GM10248 (cell line): ENCODE results near the gene PLK1.
A peak's percentile ranks its signal among the peaks of the same experiment; 100 is the strongest.
"Not testable (repeated sequence)": the region's sequence is repeated elsewhere in the genome, so short reads cannot be mapped to it uniquely, and the experiment has no call there.

Experiments
- CTCF ChIA-PET: fragments of 300-600 bp; sonication (Branson Sonifier 250); formaldehyde crosslinking; extraction: SDS; loops from one replicate; lab custom pipeline; 2021; ENCODE audit warnings: antibody characterized with exemption; lab: Yijun Ruan, JAX
- POLR2A ChIA-PET: fragments of 350-650 bp; sonication (Branson Sonifier 250); formaldehyde crosslinking; extraction: SDS; loops from one replicate; lab custom pipeline; 2020; ENCODE audit warnings: antibody characterized with exemption; lab: Yijun Ruan, JAX
- DNase-seq: peaks from one replicate; pipeline ENCODE4 v3.0.0; 2012; ENCODE audit errors: extremely low spot score
- CTCF ChIP-seq: IDR thresholded peaks from 2 replicates; pipeline ENCODE4 v1.5.1; 2012; ENCODE audit warnings: mild to moderate bottlenecking, low read depth; ENCODE audit errors: extremely low read depth, missing control alignments, control extremely low read depth

PLK1 gene

DNA sequence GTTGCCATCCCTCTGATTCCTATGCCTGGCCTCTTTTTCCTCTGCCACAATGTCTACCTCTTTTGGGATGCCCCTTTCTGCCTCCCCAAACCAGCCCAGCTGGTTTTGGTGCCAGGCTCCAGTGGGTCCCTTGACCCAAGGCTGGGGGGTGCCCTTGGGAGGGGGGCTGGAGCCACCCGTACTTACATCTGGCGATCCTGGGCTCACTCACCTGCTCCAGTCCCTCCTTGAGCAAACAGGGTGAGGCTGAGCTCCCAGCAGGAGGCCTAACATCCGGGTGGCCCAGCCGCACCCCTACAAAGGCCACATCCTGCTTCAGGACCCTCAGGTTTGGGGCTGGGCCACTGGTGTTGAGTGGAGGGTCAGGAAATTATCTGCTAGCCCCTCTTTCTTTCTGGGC, 33.1 kb downstream of the PLK1 start:
- CTCF ChIA-PET, result interaction anchor here (1.3 kb wide), 1 partner anchor 13 kb away, joined by 3 read pairs; no protein-coding TSS in a partner anchor
- no peak for DNase-seq
- POLR2A ChIA-PET, result no interaction called here
- TF ChIP-seq CTCF, result no peak

DNA sequence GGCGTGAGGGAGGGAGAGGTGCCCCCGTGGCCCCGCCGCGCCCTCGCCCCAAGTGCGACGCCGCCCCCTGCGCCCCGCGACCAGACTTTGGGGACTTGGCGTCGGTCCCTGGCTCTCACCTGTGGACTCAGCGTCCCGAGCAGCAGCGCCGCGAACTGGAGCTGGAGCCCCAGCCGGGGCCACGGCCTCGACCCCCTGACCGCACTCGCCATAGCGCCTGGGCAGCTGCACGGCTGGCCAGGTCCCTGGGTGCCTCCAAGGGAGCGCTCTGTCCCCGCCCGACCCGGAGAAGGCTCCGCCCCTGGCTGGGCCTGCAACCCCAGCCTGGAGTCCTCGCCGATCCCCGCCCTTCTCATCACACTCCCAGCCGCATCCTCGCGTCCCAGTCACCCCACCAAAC, 34.3 kb downstream of the PLK1 start, which contains the start of gene ERN2:
ERN2 (minus strand) TSS at position 247 of the 400 bp plus-strand sequence; CDS start at position 212, 35 bp downstream.
- TF ChIP-seq CTCF, result no peak
- CTCF ChIA-PET, result no interaction called here
- POLR2A ChIA-PET, result no interaction called here
- DNase-seq, result peak; percentile 11

DNA sequence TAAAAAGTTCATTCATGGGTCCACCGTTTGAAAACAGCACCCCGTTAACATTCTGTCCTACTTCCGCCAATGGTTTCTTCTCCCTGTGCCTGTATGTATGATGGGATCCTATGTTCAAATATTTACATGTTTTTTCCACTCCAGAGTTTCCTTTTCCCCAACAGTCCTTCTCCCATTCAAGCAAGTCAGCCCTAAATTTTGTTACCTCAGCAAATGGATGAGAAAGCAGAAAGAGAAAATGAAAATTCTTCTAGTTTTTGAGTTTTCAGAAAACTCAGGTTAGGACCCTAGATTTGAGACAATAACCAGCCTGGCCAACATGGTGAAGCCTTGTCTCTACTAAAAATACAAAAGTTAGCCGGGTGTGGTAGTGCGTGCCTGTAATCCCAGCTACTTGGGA, 37.8 kb downstream of the PLK1 start:
- ChIA-PET POLR2A (no interaction called here), CTCF (no interaction called here)
- TF ChIP-seq CTCF, result no peak
- DNase-seq, result no peak

GRCh38 chr16:23722613-23723240, 44.0 kb downstream of the PLK1 start:
- POLR2A ChIA-PET, CTCF ChIA-PET, DNase-seq: not testable (repeated sequence)

GRCh38 chr16:23724096-23724784, 45.6 kb downstream of the PLK1 start:
- ChIA-PET POLR2A (no interaction called here), CTCF (interaction anchor here (0.9 to 1.2 kb wide), 2 partner anchors 13 to 18 kb away, joined by 3 read pairs; no protein-coding TSS in a partner anchor)
- no peak for TF ChIP-seq CTCF
- DNase-seq, result no peak

DNA sequence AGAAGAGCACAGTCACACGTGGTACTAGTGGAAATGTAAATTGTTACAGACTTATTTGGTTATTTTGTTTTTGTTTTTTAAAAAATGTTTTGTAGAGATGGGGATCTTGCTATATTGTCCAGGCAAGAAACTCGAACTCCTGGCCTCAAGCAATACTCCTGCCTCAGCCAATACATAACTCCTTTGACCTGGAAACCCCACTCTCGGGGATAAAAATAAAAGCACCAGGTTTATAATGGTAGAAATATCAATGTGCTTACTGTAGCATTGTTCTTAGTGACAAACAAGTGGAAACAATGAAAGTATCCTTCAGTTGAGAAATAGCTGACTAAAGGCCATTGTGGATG, 46.1 kb downstream of the PLK1 start:
- no peak for DNase-seq
- no peak for TF ChIP-seq CTCF
- CTCF ChIA-PET, result interaction anchor here (0.9 to 2.2 kb wide), 4 partner anchors 10 to 780 kb away, joined by 3 to 5 read pairs (median 3); no protein-coding TSS in a partner anchor
- POLR2A ChIA-PET, result no interaction called here

DNA sequence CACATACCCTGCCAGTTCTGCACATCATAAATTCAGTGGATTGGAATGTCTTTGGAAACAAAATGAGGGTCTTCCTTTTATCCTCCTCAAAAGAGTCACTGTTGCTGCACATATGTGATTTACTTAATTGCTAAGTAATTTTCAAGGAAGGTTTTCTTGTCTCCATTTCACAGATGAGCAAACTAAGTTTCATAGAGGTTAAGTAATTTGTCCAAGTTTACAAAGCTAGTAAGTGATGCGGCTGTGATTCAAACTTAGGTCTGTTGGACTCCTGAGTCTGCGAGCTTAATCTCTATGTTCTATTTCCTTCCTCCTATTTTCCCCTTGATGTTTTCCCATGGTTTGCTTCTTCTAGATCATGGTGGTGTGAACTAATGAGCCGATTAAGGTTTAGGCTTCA, 48.0 kb downstream of the PLK1 start:
- TF ChIP-seq CTCF, result no peak
- DNase-seq, result no peak
- ChIA-PET CTCF (interaction anchor here (0.8 to 2.4 kb wide), 8 partner anchors 8 to 778 kb away, joined by 3 to 10 read pairs (median 3); no protein-coding TSS in a partner anchor), POLR2A (no interaction called here)
